Left lung (tissue), 10 donors: ENCODE results near the gene BAIAP2. TPM values are rescaled to one million over a fixed set of nuclear protein-coding genes. Genes with fewer than 3 reads are reported as not detected.

Experiments
- ATAC-seq: fragments of 200-7000 bp; cut with Tn5 transposase; one replicate; pipeline ENCODE4 v1.9.1; 2020; ENCODE audit warnings: moderate library complexity
- DNase-seq, 4 donors: peaks; one replicate each; pipeline ENCODE4 v3.0.0-alpha.2; 2013 to 2020
- H3K27ac ChIP-seq, 2 donors: fragments of 200-600 bp; sonication (generic) in 1 of 2; one replicate each; pipeline versions ENCODE4 v1.5.0 to v1.8.0; 2020 to 2021
- H3K27me3 ChIP-seq, 2 donors: fragments of 200-600 bp; sonication (generic) in 1 of 2; one replicate each; pipeline versions ENCODE4 v1.5.0 to v1.8.0; 2020 to 2021
- H3K36me3 ChIP-seq, 2 donors: fragments of 200-600 bp; sonication (generic) in 1 of 2; one replicate each; pipeline versions ENCODE4 v1.5.0 to v1.8.0; 2020 to 2021
- H3K4me1 ChIP-seq, 2 donors: fragments of 200-600 bp; one replicate each; pipeline ENCODE4 v1.8.0; 2021
- H3K4me3 ChIP-seq, 2 donors: fragments of 200-600 bp; sonication (generic) in 1 of 2; one replicate each; pipeline versions ENCODE4 v1.5.0 to v1.8.0; 2020 to 2021; ENCODE audit warnings: mild to moderate bottlenecking in 1 of 2
- H3K9me3 ChIP-seq, 2 donors: fragments of 200-600 bp; sonication (generic) in 1 of 2; one replicate each; pipeline versions ENCODE4 v1.5.0 to v1.8.0; 2020 to 2021
- intact Hi-C, 2 donors: fragments of 100-400 bp; cut with DNase I; formaldehyde crosslinking; loops; one replicate each; pipeline versions ENCODE4 v1.11.2 to v1.14.2; 2022
- polyA plus RNA-seq, 6 donors: library from polyadenylated mRNA; unstranded; fragments of 120-200 nt; gene quantifications; one replicate each; pipeline ENCODE4 v1.2.1, GENCODE V29; 2013; ENCODE audit not compliant: insufficient read length in 6 of 6
- total RNA-seq, 2 donors: library from RNA; stranded (reverse); fragmentation: NEBNext Ultra II Directional; extraction: Animal tissue kit (Norgen Biotek cat#: 25700); gene quantifications; one replicate each; pipeline ENCODE4 v1.2.1, GENCODE V29; 2021
- TF ChIP-seq, protein P1 (sequence below), 2 donors: fragments of 200-600 bp; sonication (generic) in 1 of 2; IDR thresholded peaks; one replicate each; pipeline versions ENCODE4 v1.5.0 to v1.8.0; 2021; ENCODE audit warnings: antibody characterized with exemption in 2 of 2
- donor health status: DM: no; HTN: yes; CAD: no.
- donor health status: DM: no; HTN: no; CAD: no.

Gene BAIAP2
- total and polyA plus RNA-seq, 8 donors = 40.9 to 135 (median 52.6) TPM

GRCh38 chr17:81114351-81115093, 79.6 kb downstream of the BAIAP2 start:
- H3K27ac ChIP-seq = no peak overlapping the region
- TF ChIP-seq, protein P1, sequence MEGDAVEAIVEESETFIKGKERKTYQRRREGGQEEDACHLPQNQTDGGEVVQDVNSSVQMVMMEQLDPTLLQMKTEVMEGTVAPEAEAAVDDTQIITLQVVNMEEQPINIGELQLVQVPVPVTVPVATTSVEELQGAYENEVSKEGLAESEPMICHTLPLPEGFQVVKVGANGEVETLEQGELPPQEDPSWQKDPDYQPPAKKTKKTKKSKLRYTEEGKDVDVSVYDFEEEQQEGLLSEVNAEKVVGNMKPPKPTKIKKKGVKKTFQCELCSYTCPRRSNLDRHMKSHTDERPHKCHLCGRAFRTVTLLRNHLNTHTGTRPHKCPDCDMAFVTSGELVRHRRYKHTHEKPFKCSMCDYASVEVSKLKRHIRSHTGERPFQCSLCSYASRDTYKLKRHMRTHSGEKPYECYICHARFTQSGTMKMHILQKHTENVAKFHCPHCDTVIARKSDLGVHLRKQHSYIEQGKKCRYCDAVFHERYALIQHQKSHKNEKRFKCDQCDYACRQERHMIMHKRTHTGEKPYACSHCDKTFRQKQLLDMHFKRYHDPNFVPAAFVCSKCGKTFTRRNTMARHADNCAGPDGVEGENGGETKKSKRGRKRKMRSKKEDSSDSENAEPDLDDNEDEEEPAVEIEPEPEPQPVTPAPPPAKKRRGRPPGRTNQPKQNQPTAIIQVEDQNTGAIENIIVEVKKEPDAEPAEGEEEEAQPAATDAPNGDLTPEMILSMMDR (IDR thresholded peaks at IDR 0.05) = no peak
- no peak overlapping the region for H3K4me3 ChIP-seq
- H3K36me3 ChIP-seq = peaks cover 0 to 80% of the 10 kb centered on the region in 2 donors
- no peaks in the 10 kb centered on the region for H3K9me3 ChIP-seq
- DNase-seq (no peak), ATAC-seq (no peak)
- intact Hi-C loops = no loop called here
- H3K4me1 ChIP-seq = peaks cover 0 to 12% of the 10 kb centered on the region in 2 donors
- peaks cover 0 to 8% of the 10 kb centered on the region in 2 donors for H3K27me3 ChIP-seq

DNA sequence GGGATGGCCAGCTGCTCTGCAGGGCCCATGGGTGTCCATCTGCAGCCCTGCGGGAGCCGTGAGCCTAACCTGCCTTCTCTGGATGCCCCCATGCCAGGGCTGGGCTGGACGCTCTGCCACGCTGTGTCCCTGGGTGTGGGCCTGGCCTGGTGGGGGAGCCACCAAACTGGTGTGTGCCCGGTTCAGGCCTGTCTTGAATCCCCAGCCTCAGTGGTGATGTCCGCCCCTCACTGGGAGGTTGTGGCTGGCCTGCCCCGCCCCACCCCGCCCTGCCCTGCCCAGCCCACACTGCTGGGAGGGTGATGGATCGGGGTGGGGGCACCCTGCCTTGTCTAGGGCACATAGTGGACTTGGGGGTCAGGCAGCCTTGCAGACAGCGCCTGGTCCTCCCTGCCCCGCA, 80.3 kb downstream of the BAIAP2 start:
- intact Hi-C loops = no loop called here
- Histone ChIP-seq H3K36me3 (peaks cover 0 to 77% of the 10 kb centered on the region in 2 donors), H3K9me3 (no peaks in the 10 kb centered on the region), H3K27me3 (peaks cover 0 to 8% of the 10 kb centered on the region in 2 donors), H3K4me1 (peaks cover 0 to 17% of the 10 kb centered on the region in 2 donors), H3K27ac (no peak overlapping the region), H3K4me3 (no peak overlapping the region)
- ATAC-seq (no peak), DNase-seq (no peak)
- TF ChIP-seq, protein P1 (IDR thresholded peaks at IDR 0.05) = no peak

- Histone ChIP-seq H3K4me3 (no peak overlapping the region), H3K27me3 (peaks cover 0 to 8% of the 10 kb centered on the region in 2 donors), H3K4me1 (peaks cover 0 to 17% of the 10 kb centered on the region in 2 donors), H3K36me3 (peaks cover 0 to 77% of the 10 kb centered on the region in 2 donors), H3K27ac (no peak overlapping the region), H3K9me3 (no peaks in the 10 kb centered on the region)
- TF ChIP-seq, protein P1 (IDR thresholded peaks at IDR 0.05) = no peak
- intact Hi-C loops = no loop called here
- DNase-seq (no peak), ATAC-seq (no peak)
Measured at GRCh38 chr17:81115749-81116464, 81.0 kb downstream of the BAIAP2 start.

- intact Hi-C loops = no loop called here
- H3K36me3 ChIP-seq = peaks cover 0 to 79% of the 10 kb centered on the region in 2 donors
- H3K9me3 ChIP-seq = no peaks in the 10 kb centered on the region
- H3K27ac ChIP-seq = no peak overlapping the region
- H3K4me1 ChIP-seq = peaks cover 0 to 17% of the 10 kb centered on the region in 2 donors
- peaks cover 0 to 8% of the 10 kb centered on the region in 2 donors for H3K27me3 ChIP-seq
- no peak for ATAC-seq
- TF ChIP-seq, protein P1 (IDR thresholded peaks at IDR 0.05) = no peak
- no peak for DNase-seq
- no peak overlapping the region for H3K4me3 ChIP-seq
Measured at GRCh38 chr17:81116704-81117103, 81.8 kb downstream of the BAIAP2 start.

- no peaks in the 10 kb centered on the region for H3K9me3 ChIP-seq
- no peak for DNase-seq
- H3K4me1 ChIP-seq = peaks cover 0 to 17% of the 10 kb centered on the region in 2 donors
- TF ChIP-seq, protein P1 (IDR thresholded peaks at IDR 0.05) = no peak
- H3K27ac ChIP-seq = no peak overlapping the region
- H3K4me3 ChIP-seq = no peak overlapping the region
- H3K27me3 ChIP-seq = peaks cover 0 to 8% of the 10 kb centered on the region in 2 donors
- peaks cover 0 to 79% of the 10 kb centered on the region in 2 donors for H3K36me3 ChIP-seq
- intact Hi-C loops = no loop called here
- no peak for ATAC-seq
Measured at GRCh38 chr17:81117672-81118198, 82.8 kb downstream of the BAIAP2 start.
